Fibroblast of peridontal ligament (primary cell): ENCODE results near the gene DTD2.
"Not testable (repeated sequence)": the region's sequence is repeated elsewhere in the genome, so short reads cannot be mapped to it uniquely, and the experiment has no call there.

Experiments used
- DNase-seq: peaks from one replicate; pipeline ENCODE4 v3.0.0-alpha.2; 2010; ENCODE audit errors: extremely low read depth

The DTD2 gene

GRCh38 chr14:31442284-31442683, 15.0 kb downstream of the DTD2 start:
- DNase-seq, result no peak

- DNase-seq, result peak; percentile 72
These were observed 15.8 kb downstream of the DTD2 start for GRCh38 chr14:31441273-31442111.

DNA sequence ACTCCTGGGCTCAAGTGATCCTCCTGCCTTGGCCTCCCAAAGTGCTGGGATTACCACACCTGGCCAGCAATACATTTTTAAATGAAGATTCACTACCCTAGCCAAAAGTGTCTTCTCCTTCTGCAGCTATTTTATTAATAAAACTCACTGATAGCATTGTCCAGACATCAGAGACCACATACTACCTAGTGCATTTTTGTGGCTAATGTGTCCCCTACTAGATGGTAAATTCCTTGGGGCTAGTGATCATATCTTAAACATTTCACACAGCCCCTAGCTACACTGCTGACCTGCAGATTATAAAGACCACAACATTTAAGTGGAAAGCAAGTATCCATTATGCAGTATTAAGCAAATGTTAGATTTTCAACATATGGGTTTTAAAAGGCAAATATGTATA, 17.0 kb downstream of the DTD2 start:
- DNase-seq, result no peak

DNA sequence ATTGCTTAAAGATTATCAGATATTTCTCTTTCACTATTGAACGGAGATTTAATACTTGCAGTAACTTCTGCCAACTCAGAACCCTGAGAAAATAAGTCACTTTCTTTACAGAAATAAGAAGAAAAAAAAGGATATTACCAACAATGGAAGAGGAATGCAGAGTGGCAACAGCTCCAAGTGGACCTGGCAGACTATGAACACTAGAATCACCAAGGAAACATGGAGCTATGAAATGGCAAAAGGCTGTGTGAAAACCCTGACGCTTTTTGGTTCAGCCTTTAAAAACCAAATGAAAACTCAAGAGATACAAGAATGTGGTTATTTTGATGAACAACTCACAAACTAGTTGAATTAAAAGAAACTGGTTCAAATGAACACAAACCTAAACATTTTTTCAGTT, 17.7 kb downstream of the DTD2 start:
- DNase-seq, result peak; percentile 39

DNA sequence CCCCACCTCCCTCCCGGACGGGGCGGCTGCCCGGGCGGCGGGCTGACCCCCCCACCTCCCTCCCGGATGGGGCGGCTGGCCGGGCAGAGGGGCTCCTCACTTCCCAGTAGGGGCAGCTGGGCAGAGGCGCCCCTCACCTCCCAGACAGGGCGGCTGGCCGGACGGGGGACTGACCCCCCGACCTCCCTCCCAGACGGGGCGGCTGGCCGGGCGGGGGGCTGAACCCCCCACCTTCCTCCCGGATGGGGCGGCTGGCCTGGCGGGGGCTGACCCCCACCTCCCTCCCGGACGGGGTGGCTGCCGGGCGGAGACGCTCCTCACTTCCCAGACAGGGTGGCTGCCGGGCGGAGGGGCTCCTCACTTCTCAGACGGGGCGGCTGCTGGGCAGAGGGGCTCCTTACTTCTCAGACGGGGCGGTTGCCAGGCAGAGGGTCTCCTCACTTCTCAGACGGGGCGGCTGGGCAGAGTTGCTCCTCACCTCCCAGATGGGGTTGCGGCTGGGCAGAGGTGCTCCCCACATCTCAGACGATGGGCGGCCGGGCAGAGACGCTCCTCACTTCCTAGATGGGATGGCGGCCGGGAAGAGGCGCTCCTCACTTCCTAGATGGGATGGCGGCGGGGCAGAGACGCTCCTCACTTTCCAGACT, 20.1 kb downstream of the DTD2 start:
- DNase-seq, result not testable (repeated sequence)

DNA sequence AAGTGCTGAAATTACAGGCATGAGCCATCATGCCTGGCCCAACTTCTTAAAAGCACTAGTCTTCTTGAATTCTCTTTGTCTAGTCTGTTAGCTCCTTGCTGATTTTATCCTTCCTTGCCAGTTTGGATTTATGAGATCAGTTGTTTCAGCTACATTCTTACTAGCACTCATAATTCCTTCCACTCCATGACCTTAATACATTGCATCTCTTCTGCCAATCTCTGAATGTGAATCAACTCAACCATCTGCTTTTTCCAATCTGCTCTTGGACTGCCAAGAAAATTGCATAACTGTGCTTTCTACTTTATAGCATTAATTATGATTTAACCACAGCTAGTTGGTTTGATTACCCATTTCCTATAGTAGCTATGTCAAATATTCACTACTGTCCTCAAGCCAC, 22.0 kb downstream of the DTD2 start:
- DNase-seq, result peak; percentile 97

DNA sequence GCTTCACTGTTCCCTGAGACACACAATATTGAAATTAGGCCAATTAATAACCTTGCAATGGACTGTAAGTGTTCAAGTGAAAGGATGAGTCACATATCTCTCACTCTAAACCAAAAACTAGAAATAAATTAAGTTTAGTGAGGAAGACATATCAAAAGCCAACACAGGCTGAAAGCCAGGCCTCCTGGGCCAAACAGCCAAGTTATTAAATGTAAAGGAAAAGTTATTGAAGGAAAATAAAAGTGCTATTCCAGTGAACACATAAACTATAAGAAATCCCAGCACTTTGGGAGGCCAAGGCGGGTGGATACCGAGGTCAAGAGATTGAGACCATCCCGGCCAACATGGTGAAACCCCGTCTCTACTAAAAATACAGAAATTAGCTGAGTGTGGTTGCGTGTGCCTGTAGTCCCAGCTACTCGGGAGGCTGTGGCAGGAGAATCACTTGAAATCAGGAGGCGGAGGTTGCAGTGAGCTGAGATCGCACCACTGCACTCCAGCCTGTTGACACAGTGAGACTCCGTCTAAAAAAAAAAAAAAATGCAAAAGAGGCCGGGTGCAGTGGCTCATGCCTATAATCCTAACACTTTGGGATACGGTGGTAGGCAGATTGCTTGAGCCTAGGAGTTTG, 26.6 kb downstream of the DTD2 start:
- no peak for DNase-seq

GRCh38 chr14:31429791-31430190, 27.5 kb downstream of the DTD2 start:
- no peak for DNase-seq

- DNase-seq, result no peak
These were observed 29.3 kb downstream of the DTD2 start for GRCh38 chr14:31428011-31428410.

DNA sequence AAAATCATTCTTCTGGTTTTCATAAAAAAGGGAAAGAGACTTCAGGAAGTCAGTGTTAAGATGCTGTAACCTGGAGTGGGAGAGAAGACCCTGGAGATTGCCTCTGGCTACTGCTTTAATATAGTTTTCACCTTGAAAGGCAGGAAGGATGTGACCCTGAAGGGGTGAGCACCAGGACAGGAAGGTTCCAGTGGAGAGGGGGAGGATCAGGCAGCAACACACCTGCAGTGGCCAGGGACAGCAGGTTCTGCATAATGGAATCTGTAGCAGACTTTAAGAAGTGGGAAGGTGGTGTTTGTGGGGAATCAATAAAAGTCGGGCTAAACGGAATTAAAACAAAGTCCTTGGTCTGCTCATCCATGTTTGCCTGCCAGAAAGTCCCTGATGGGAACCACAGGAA, 30.6 kb downstream of the DTD2 start:
- DNase-seq, result no peak

DNA sequence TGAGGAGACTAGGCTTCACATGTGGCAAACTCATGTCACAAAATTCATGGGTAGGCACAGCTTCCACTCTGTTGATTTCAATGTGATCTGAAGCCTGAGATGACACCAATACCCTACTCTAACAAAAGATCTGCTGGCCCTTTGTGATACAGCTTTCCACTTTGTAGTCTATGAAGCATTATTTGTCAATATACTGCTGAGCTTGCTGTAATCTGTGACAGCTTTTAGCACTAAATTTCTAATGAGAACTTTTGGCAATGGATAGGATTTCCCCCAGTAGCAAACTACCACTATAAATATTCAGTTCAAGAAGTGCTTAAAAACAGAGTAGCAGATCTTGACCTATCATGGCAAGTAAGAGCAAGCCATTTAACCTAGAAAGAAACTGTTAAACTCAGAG, 31.4 kb downstream of the DTD2 start:
- no peak for DNase-seq

DNA sequence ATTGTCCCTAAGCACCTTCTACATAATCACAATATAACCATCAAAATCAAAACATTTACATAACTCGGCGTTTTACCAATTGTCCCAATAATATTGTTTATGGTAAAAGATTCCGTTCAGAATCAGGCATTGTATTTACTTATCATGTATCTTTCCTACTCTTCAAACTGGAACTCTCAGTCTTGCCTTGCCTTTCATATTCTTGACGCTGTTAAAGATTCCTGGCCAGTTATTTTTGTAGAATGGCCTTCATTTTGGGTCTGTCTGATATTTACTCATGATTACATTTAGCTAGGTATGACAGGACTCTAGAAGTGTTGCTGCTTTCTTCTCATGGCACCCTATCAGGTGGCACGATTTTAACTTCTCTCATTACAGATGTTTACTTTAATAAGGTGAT, 36.1 kb downstream of the DTD2 start:
- no peak for DNase-seq

DNA sequence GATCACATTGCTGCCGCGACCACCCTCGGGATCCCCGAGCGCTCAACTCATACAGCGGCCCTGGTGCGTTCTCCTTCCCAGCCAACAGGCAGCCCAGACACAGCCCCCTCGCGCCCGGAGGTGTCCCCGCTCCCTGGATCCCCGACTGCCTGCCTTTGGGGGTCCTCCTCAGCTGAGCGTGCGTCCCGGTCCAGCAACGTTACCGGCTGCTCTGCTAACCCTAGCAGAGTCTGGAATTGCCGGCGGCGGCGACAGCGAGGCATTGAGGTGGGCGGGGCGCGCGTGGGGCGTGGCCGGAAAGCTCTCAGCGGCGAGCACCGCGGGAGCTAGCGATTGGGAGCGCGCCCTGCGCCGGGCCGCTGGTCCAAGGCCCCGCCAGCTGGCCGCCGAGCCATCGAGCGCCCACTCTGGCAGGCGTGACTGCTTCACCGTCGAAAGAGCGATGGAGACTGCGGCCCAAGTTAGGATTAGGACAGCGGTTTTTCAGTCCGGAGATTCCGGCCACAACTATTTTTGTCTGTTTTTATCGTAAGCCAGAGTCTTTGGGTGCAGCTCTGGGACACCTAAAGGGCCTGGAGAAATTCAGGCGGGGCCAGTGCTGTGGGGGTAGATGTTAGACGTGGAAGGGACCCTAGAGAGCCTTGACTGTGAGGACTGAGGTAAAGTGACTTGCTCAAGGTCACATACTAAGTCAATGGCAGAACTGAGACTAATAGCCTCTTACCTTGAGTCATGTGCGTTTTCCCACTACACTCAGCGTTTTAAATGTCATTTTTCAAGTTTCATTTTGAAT, 36.8 kb downstream of the DTD2 start, which contains the start of gene HEATR5A:
HEATR5A (minus strand) TSS at position 232 of the 793 bp plus-strand sequence. CDS start 17,575 bp downstream, outside the sequence.
- DNase-seq, result peak; percentile 92

DNA sequence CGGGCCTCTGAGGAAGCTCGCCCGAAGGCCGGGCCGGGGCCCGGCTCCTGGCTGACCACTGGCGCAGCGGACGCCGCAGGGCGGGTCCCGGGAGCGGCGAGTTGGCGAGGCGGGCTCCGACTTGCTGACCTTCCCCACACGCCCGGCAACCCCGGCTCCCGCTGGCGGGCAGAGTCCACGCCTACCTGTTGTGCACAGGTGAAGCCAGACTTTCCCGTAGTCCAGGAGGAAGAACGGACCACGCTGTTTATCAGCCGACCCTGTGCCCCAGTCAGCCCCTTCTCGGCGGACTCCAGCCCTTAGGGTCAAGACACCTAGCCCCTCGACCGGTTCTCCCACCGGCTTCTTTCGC, 37.4 kb downstream of the DTD2 start:
- no peak for DNase-seq

- DNase-seq, result peak; percentile 49
These were observed 37.9 kb downstream of the DTD2 start for GRCh38 chr14:31419179-31419966.

GRCh38 chr14:31418440-31418839, 38.9 kb downstream of the DTD2 start:
- DNase-seq, result no peak

DNA sequence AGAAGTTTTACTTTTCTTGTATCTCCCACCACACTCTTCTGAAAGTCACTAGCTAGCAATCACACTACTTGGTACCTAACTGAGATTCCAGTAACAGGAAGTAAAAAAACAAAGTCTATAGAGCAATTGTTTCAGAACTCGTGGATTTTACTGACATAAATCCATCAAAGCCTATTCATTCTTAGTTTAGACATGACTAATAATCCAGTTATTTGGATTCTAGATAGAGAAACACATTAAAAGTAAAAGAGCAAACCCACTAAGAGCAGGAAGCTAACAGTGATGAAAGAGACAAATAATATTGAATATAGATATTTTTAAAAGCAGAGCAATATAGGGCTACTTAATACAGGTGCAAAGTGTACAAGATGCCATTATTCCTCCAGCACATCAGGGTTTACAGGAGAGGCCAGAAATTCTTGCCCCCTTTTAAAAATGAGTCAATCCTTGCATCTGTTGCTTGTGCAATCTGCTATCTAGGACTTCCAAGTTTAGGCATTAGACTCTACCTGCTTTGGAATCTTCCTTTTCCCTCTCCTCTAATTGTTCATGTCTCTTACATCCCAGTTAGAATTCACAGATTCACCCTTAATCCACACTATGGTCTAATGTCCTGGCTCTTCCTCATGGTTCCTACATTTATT, 43.0 kb downstream of the DTD2 start:
- DNase-seq, result peak; percentile 13

DNA sequence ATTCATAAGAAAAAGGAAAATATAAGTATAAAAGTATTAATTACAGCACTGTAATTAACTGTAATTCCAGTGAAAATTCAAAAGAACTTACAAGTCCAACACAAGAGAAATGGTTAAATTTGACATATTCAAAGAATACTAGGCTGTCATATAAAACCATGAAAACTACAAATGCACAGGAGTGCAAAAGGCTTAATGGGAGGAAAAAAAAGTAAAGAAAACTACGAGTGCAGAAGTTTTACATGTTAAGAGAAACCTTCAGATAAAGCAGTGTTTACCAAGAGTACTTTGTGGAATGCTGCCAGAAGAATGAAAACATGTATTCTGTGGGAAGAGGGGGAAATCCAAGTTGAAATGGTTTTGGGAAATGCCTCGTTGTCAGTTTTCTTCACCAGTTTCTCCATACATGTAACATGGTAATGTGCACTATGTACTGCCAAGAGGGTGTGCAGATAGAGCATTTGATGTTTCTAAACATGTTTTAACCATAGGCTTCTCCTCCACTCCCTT, 46.0 kb downstream of the DTD2 start:
- DNase-seq, result peak; percentile 70

DNA sequence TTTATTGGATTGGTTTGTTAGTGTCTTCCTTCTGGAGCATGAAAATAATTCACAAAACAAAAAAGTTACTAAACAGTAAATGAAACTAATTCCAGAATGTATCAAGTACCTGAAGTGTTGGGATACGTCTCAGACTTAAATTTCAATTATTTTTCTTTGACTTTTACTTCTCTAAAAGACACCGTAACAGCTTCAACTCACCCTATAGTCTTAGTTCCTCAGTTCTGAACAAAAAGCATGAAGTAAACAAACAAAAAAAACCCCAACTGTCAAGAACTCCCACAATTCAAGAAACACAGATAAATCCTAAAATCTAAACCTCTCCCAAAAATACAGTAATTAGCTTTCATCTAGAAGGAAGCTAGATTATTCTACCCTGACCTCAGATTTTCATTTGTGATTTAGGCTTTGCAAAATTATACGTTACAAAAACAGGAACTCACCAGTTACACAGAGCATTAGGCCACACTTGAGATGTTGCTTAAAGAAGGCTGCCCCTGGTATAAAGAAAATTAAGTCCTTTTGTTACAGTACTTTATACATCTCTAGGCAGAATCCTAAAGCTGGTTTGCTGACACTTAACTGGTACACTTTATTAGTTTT, 47.2 kb downstream of the DTD2 start:
- no peak for DNase-seq

- no peak for DNase-seq
These were observed 48.9 kb downstream of the DTD2 start for GRCh38 chr14:31408421-31408820.
